Activated CD4-positive, CD25-positive, alpha-beta regulatory T cell treated with anti-CD3 and anti-CD28 coated beads, Interleukin-2, amount 50 U/mL, for 16 hours (primary cell): ENCODE results near the gene LRMDA.

Experiments used
- DNase-seq: peaks from one replicate; pipeline ENCODE4 v3.0.0-alpha.2; 2020; ENCODE audit warnings: low read depth, low spot score

Gene LRMDA

DNA sequence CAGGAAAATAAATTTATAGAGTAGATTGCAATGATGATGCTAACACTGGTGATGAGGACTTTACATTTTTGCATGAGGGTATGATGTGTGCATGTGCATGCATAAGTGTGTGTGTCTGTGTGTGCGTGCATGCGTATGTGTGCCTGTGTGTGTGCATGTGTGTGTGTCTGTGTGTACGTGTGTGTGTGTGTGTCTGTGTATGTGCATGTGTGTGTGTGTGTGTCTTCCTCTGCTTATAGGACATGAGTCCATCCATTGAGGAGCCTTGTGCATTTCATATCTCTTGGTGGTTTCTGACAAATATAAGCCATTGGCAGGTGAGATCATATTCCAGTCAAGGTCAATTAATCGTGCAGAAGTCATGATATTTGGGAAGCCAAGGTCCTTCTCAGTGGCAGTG is 277.8 kb downstream of the LRMDA start:
- no peak for DNase-seq

DNA sequence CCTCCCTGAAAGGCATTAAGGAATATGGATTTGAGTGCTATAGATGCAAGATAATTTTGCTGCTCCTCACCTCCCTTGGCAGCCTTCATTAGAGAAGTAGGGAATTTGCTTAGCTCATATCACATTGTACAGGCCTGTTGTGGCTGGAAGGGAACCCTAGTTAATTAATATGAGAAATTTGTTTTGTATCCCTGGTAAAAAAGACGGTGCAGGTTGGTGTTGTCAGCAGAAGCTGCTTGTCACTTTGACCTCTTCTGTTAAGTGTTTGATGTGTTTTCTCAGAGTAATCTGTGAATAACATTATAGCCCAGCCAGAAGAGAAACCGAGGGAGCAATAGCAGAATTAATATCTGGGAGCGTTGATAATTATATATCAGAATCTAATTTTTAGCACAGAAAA is 278.4 kb downstream of the LRMDA start:
- no peak for DNase-seq

DNA sequence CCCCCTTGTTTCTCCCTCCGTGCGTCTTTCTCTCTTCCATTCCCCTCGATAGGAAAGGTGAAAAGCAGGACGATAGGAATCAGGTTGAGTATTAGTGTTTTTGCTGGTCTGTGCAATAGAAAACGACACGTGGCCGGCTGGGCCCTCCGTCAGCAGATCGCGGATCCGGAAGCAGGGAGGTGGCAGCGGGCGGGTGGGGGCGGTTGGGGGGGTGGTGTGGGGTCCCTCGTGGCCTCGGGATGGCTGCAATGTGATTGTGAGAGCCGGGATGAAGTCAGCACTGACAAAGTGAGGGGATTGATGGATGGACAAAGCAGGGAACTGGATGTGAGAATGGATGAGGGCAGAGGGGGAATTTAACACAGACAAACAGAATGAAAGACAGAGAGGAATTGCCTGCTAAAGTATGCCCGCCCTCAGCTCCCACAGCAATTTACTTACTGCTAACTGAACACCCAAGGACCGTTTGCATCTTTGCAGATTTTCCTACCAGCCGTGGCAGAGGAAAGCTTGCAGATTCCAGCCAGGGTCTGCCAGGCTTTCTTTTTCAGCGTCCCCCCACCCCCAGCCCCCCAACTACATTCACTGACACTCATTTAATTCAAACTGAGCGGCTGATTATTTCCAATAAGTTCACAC is 280.9 kb downstream of the LRMDA start:
- DNase-seq, result no peak

DNA sequence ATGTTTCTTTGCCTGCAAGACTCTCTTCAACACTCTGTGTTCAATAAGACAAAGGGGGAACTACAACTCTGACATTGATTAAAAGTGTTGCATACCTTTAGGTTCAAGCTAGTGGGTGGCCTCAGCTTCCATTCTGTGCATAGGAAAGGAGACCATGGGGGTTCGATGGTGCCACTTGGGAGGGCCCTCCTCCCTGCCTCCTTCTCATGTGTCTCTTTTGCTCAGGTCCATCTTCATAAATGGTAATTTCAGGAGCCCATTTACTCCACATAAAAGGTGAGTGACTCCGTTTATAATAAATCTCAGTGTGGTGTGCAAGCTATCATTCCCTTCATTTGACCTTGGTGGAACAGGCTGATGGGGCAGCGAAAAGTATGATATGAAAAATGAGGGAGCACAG is 285.1 kb downstream of the LRMDA start:
- no peak for DNase-seq

DNA sequence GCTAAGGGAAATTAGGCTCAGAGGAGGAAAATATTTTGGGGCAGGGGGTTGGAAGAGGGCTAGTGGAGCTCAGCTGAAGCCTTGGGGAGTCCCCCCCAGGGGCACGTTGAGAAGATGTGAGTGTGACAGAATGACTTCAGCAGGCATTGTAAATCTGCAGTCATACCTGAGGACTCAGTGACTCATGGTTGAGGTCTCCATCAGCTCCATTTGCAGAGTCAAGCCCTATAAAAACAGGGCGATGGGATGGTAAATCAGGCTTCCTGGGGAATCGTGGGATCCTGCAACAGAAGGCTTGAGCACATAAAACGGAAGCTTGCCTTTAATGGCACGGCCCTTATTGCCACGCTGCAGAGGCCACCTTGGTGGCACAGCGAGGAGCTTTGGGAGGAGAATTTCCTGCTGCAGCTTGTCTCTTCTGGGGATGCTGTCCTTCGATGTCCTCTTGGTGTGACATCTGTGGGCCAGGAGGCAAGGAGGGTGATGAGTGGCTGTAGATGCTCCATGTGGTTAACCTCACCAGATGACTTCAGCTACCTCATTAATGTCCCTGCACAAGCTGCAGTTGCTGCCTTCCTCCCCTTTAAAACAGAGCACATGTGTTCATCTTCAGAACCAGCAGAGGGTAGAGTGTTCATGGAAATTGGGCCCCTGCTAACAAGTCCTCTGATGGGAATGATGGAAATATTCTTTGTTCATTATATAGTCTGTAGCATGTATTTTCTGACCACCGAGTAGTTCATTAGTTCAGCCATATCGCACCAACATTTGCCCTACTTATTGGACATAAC is 285.9 kb downstream of the LRMDA start:
- no peak for DNase-seq

DNA sequence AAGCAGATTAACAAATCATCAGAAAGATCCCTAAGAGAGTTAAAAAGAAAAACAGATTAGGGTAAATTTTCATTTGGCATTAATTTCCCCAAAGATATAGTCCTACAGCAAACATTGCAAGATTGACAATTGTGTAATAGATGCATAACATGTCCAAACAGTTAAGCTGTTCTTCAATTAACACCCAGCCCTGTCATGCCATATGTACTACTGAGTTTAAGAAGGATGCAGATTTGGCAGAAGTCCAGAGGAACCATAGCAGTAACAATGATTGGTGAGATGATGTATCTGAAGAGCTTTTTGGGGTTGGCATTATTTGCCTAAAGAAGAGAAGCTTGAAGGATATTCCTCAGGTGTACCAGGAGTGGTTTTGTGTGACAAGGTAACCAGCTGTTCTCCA is 287.6 kb downstream of the LRMDA start:
- DNase-seq, result no peak

DNA sequence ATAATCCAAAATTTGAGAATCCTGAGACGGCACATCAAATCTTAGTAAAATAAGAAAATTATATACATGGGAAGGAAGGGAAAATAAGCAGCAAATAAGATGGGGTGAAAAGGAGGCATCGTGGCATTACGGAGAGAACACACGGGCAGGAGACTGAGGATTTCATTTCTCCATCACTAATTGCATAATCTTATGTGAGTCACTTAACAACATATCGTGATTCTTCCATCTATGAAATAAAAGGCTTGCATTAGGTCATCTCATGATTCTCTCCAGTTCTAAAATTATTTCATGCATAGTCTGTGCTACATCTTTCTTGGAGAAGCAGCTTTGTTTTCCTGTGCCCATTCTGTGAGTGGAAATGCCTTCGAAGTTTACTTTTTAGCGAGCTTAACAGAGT is 288.7 kb downstream of the LRMDA start:
- DNase-seq, result no peak

DNA sequence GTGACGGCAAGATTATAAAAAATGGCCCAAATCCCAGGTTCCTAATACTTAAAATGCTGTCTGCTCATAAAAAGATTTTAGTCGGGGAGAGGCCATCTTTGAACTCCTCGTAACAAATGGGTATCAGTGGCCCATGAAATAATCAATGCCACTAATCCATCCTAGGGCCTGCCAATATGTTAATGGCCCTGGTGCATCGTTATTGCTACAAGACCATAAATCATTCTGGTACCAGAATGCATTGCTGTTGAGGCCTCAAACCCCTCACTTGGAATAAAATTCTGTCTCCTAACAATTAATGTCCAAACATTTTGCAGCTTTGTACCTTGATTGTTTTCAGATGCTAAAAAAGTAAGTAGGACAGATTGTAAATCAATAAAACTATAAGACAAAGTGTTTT is 290.6 kb downstream of the LRMDA start:
- no peak for DNase-seq

DNA sequence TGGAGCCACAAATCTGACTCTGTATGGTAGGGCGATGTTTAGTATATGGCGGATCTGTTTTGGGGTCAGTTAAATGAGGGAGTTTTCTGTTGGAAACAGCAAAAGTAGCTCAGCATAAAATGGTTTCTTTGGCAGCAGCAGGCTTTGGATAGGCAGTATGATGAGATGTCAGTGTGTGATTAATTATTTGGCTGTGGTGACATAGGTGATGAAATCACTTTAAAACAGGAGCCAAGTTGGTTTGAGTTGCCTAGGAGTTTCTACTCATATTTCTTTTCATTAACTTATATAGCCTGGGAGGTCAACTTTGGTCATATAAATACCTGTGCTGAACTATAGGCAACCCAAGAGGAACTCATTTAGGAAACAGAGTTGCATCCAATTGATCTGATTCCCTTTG is 291.2 kb downstream of the LRMDA start:
- DNase-seq, result no peak

DNA sequence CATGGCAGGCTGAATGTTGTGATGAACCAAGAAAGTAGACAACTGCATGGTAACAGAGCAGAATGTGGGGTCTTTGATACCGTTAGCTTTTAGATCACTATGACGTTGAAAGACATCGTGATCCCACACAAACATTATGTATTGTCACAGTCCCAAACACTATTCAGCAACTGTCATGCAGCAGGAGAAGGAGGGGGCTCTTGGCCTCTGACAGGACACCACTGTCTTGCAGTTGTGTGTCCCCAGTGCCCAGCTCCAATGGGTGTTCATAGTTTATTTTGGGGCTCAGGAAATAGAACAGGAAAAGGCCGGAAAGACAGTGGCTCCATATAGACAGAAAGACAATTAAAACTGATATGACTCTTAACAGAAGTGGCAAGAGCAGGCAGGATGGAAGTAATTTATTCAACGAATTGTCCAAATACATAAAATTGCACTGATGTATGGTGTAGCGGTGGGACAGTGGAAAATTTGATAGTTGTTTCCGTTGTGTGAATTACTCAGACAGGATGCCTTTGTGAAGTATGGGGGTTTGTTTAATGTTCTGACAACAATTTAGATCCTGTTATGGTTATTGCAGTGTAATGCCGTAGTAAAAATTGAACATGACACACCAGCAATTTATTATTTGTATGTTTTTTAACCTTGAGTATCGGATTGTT is 292.0 kb downstream of the LRMDA start:
- no peak for DNase-seq

DNA sequence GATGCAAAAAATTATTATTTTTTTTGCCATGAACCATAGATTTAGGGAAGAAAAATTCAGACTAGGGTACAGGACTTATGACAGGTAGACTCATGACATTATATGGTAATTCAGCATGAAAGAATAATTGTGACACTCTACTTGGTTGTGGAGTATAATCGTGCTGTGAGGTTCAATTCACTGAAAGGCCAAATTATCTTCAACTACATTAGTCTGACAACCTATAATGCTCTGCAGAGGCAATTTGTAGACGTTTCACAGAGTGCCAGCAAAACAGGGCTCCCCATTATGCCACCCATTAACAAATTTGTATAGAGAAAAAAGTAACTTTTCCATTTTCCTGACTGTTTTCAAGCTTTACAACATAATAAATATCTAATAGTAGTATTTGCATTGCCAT is 292.6 kb downstream of the LRMDA start:
- DNase-seq, result no peak

DNA sequence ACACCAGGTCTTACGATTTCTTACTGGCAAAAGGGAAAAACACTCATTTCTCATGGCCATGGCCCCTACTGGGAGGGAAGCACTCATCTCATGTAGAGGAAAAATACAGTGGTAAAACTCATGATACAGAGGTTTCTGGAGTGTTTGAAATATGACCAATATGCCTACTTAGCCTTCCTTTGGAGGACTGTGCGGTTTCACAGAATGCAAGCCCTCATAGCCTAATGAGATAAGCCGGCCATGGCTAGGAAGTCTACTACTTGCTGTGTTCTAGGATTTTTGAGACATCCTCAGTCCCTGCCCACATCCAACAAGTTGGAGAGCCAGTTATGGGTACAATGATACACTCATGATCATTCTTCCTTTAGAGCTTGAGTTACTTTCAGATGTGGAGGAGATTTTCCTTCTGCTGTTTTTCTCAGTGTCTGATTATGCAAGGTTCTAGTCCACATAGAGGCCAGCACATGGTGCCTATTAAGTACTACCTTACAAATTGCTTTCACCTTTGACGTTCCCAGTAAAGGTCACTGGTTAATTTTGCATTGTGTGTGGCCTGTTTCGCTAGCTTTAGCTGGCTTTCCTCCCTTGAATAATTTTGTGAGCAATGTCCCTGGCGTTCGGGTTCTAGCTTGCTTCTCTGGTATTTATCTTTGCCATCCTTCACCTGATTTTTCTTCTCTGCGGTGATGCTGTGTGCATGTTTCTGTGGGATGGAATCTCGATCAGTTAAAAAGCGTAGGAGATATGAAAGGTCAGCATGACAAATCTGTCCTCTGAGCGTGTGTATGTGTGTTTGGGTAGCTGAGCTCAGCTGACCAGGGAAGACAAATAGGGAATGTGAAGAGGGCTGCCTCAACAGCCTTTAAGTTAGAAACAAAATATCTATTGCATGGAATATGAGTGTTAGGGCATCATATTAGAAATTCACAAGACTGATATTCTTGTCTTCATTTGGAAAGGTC is 295.4 kb downstream of the LRMDA start:
- no peak for DNase-seq

DNA sequence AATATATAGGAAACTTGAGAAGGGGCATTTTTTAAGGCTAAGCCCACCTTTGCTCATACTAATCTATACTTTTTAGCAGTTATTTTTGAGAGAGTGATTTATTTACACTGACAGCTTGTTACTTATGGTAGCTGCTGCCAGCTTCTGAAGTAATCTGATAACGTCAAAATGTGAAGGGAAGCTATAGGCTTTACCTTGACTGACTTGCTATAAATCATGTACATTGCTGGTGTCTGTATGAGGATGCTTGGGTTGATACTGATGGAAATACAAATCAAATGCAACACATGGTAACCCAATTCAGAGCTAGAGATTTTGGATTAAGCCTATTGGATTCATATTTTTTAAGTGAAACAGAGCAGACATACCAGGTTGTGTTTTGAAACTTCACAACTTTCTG is 299.4 kb downstream of the LRMDA start:
- DNase-seq, result no peak

DNA sequence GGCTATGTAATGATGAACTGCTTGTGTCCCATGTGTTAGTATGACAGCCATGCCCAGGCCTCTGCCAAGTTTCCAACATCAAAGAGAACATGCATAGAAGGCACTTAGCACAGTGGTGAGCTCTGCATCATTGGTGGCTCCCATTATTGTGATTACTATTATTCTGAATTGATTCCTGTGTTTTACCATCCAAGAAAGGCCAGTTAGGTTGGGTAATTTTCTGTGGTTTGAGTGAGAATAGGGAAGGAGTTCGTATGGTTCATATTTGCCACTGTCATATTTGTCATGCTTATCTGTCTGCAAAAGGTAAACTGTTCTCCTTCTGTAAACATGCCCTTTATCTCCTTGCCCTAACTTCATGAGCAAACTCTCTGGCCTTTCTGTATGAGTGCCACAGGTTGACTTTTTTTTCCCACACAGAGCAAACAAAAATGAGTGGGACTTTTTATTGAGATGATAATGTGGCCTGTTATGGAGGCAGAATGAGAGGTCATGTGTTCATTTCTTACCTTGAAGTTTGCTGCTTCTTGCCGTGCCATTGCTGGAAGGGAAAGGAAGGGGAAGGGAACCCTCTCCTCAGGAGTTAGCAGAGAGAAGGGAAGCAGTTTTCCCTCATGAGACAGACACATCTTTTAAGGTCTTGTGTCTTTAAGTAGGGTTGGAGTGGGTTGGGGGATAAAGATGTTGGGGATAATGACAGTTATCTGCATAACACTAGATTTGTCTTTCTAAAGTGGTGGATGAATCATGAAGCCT is 301.9 kb downstream of the LRMDA start:
- DNase-seq, result no peak

DNA sequence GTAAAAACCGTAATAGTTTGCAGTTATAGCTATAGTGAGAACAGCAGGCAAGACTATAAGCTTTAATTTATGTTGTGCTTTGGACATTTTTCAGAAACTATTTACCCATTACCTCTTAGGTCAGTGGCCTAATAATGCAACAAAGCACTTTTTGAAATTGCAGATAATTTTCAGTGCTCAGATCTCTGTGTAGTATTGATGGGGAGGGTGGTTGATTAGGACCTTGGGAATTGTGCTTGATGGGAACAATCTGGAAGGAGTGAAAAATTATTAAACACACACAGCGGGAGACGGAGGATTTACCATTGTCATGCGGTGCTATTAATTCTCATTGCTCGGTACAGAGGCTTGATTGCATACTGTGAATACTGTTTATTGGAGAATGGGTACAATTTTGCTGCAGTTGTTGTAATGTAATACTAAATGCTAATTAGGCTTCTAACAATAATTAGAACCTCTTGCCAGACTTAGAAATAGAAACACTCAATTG is 304.8 kb downstream of the LRMDA start:
- DNase-seq, result no peak

DNA sequence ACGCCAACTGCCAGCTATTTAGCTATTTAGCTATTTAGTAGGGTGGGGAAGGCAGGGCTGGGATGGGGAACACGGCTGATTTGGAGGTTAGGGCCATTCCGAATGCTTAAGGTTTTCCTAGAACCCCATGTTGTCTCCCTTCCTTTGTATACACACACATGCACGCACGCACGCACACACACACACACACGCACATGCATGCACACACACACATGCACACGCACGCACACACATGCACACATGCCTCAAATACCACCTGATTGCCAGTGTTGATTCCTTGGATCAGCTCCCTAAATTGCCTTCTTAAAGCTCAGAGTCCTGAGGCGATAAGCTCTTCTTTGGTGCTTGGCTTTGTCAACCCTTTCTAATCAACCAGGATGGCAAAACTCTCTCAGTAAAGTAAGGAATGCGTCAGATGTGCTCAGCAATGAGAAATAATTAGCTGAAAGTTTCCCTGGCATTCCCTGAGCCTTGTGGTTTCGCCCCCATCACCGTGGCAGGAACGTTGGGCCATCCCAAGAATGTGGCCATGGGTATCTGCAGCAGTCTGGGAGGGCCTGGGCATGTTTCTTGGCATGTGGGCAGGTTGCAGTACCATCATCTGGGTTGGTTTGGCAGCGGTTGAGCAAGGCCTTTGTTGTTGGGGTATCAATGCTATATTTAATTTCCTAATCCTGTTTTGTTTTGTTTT is 305.6 kb downstream of the LRMDA start:
- no peak for DNase-seq

DNA sequence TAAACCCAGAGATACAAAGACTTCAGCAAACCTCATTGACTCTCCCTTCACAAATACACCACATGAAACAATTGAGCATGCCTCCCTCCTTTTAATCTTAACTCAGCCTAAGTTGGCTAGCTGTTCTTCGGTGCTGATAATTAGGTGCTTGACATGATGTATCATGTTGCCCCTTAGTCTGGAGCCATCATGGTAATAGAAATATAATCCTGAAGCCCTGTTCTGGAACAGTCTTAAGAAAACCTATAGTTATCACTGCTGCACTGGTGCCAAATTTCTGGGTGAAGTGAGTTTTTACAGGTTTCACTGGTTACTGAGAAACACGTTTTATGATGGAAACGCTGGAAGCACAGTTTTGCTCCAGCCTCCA is 306.1 kb downstream of the LRMDA start:
- no peak for DNase-seq

DNA sequence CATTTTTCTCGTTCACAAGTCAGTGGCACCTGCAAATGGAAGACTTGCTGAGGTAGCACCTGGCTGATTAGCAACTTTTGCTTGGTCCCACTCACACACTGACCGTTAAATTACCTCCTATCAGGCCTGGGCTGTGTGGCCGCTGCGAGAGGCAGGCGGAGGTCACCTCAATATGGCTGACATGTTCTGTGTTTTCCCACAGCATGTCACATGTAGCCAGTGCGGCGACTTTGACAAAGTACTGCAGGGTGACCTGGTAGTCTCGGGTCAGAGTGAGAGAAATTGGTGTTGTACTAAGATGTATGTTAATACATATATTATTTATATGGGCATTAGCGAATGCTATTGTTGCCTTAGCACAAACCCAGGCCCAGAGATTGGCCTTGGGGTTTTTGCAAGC is 307.5 kb downstream of the LRMDA start:
- no peak for DNase-seq

DNA sequence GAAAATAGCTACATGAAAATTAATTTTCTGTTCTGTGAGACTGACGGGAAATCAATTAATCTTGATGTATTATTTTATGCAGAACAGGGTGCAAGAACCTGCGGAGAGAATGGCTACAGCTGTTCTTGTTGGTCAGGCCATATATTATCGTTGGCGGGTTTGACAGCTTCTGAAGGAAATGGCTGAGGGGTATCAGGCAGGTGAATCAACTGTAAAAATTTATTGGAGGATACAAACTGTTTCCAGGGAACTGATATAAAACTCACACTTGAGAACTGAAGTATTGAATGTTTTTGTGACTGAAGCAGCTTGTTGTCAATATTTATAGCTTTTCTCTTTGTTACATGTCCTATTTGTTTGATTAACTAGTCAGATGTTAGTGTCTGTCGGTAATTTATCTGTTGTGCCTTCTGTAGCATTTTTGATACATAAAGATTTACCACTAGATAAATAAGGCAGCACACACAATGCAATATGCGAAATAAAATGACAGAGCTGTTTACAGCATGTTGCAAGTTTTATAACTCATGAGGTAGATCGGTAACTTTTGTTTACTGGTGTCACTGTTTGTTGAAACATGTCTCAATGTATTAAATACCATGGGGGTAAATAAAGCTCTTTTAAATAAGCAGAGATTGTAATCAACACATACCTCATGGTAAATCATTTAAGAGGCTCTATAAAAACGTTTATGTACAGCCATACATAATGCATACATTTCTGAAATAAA is 308.2 kb downstream of the LRMDA start:
- no peak for DNase-seq

DNA sequence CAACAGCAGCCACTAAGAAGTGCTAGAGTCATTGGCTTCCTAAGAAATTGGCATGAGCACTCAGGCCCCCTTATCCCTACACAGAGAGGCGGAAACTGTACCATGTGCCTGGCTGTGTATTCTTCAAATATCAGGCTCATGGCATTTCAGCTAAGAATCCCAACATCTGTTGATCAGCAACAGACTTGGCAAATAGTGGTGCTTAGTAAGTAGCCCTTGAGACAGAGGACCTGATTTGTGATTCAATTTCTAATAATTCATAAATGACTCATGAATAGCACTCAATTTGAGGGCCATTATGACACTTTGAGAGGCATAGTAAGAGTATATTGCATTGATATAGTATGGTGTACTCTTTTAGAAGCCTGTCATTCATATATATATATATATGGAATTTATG is 309.1 kb downstream of the LRMDA start:
- no peak for DNase-seq
